Kidney (tissue), 14 donors: ENCODE data around the gene UBE2L5. TPM values are rescaled to one million over a fixed set of nuclear protein-coding genes. Genes with fewer than 3 reads are reported as not detected.
"Not testable (repeated sequence)": the region's sequence is repeated elsewhere in the genome, so short reads cannot be mapped to it uniquely, and the experiment has no call there.

Experiments used
- DNase-seq, 5 donors: peaks; one replicate each; pipeline ENCODE4 v3.0.0-alpha.2; 2013 to 2020
- FAIRE-seq: peaks from 2 replicates; lab custom pipeline; 2012; peaks lifted over from hg19 to GRCh38; lab: Jason Lieb, UNC
- H3K27ac ChIP-seq, 2 donors: one replicate each; pipeline ENCODE4 v1.7.0; 2013; ENCODE audit warnings: low read depth in 2 of 2, low read length in 2 of 2, inconsistent platforms in 1 of 2
- H3K27me3 ChIP-seq: one replicate; pipeline ENCODE4 v1.7.1; 2013; ENCODE audit warnings: low read length, inconsistent platforms; ENCODE audit not compliant: control insufficient read depth, insufficient read depth
- H3K36me3 ChIP-seq, 3 donors: one replicate each; pipeline versions ENCODE4 v1.7.0 to v1.7.1; 2013; ENCODE audit warnings: low read length in 3 of 3, control low read depth in 1 of 3, inconsistent platforms in 1 of 3; ENCODE audit not compliant: insufficient read depth in 3 of 3, control insufficient read depth in 2 of 3
- H3K4me1 ChIP-seq, 3 donors: one replicate each; pipeline versions ENCODE4 v1.7.0 to v1.7.1; 2013; ENCODE audit warnings: low read length in 3 of 3, inconsistent platforms in 1 of 3, low read depth in 1 of 3; ENCODE audit not compliant: control insufficient read depth in 2 of 3, insufficient read depth in 2 of 3
- H3K4me3 ChIP-seq, 3 donors: one replicate each; pipeline versions ENCODE4 v1.7.0 to v1.8.1; 2013; ENCODE audit warnings: low read length in 3 of 3, control low read depth in 1 of 3, inconsistent platforms in 1 of 3
- H3K9ac ChIP-seq, 3 donors: one replicate each; pipeline versions ENCODE4 v1.7.0 to v1.7.1; 2013; ENCODE audit warnings: low read length in 3 of 3, control low read depth in 1 of 3, inconsistent platforms in 1 of 3
- H3K9me3 ChIP-seq, 3 donors: one replicate each; pipeline versions ENCODE4 v1.7.0 to v1.7.1; 2013; ENCODE audit warnings: low read length in 3 of 3, control low read depth in 1 of 3, inconsistent platforms in 1 of 3; ENCODE audit not compliant: control insufficient read depth in 2 of 3, insufficient read depth in 1 of 3
- CTCF ChIP-seq: IDR thresholded peaks from 3 replicates; pipeline ENCODE4 v1.5.1; 2012; ENCODE audit warnings: mild to moderate bottlenecking, moderate library complexity, borderline replicate concordance; ENCODE audit not compliant: insufficient read depth; ENCODE audit errors: extremely low read depth
- intact Hi-C: fragments of 100-400 bp; cut with DNase I; formaldehyde crosslinking; loops from one replicate; pipeline ENCODE4 v1.11.1; 2022
- polyA plus RNA-seq: library from polyadenylated mRNA; stranded (reverse); fragments of 350-450 nt; fragmentation: Illumina TruSeq; extraction: RNeasy Lipid Tissue Mini Kit (QIAGEN cat#74804); gene quantifications from one replicate; pipeline ENCODE4 v1.2.3, GENCODE V29; 2014; ENCODE audit warnings: low read depth, low replicate concordance; ENCODE audit not compliant: insufficient read depth
- total RNA-seq: library from RNA; stranded (reverse); fragmentation: NEBNext Ultra II Directional; extraction: Animal tissue kit (Norgen Biotek cat#: 25700); gene quantifications from one replicate; pipeline ENCODE4 v1.2.1, GENCODE V29; 2021
- donor health status: control.
- donor health status: control.
- donor health status: control.
- donor health status: control.
- donor health status: control.
- donor health status: DM: yes; HTN: yes; CAD: no.
- donor health status: Normal renal cell carcinoma (clear cell type).

UBE2L5 gene
- total and polyA plus RNA-seq, 2 donors from 2014 or later = not detected

GRCh38 chr13:30440910-30441703, 18.8 kb downstream of the UBE2L5 start:
- no peak for TF ChIP-seq CTCF
- Histone ChIP-seq H3K4me3 (no peak overlapping the region), H3K27me3 (no peaks in the 10 kb centered on the region), H3K9me3 (no peaks in the 10 kb centered on the region), H3K4me1 (peaks cover 0 to 6% (median 1%) of the 10 kb centered on the region in 3 donors), H3K9ac (no peak overlapping the region), H3K27ac (no peak overlapping the region), H3K36me3 (no peaks in the 10 kb centered on the region)
- DNase-seq = no peak
- FAIRE-seq = no peak
- intact Hi-C loops = no loop called here

GRCh38 chr13:30442926-30443325, 20.6 kb downstream of the UBE2L5 start:
- no peak for FAIRE-seq
- H3K9ac ChIP-seq = no peak overlapping the region
- no peak for DNase-seq
- TF ChIP-seq CTCF = no peak
- H3K36me3 ChIP-seq = no peaks in the 10 kb centered on the region
- intact Hi-C loops = no loop called here
- peaks cover 0 to 6% (median 2%) of the 10 kb centered on the region in 3 donors for H3K4me1 ChIP-seq
- H3K27ac ChIP-seq = no peak overlapping the region
- H3K9me3 ChIP-seq = no peaks in the 10 kb centered on the region
- H3K4me3 ChIP-seq = no peak overlapping the region
- H3K27me3 ChIP-seq = no peaks in the 10 kb centered on the region

- intact Hi-C loops, H3K9ac ChIP-seq, H3K27ac ChIP-seq, H3K4me3 ChIP-seq, H3K27me3 ChIP-seq, DNase-seq, H3K36me3 ChIP-seq, H3K9me3 ChIP-seq, H3K4me1 ChIP-seq, FAIRE-seq: not testable (repeated sequence)
Observed at GRCh38 chr13:30443491-30443890, 21.2 kb downstream of the UBE2L5 start.

- H3K36me3 ChIP-seq = no peaks in the 10 kb centered on the region
- no peaks in the 10 kb centered on the region for H3K9me3 ChIP-seq
- H3K9ac ChIP-seq = no peak overlapping the region
- no peak overlapping the region for H3K27ac ChIP-seq
- DNase-seq (no peak), FAIRE-seq (no peak)
- intact Hi-C loops = no loop called here
- H3K4me1 ChIP-seq = peaks cover 0 to 6% (median 2%) of the 10 kb centered on the region in 3 donors
- TF ChIP-seq CTCF = no peak
- no peak overlapping the region for H3K4me3 ChIP-seq
- no peaks in the 10 kb centered on the region for H3K27me3 ChIP-seq
Observed at GRCh38 chr13:30443957-30444404, 21.7 kb downstream of the UBE2L5 start.
